ENCODE measurements around the gene LEMD2. TPM values are rescaled to one million over a fixed set of nuclear protein-coding genes. Genes with fewer than 3 reads are reported as not detected.

The LEMD2 gene
- total RNA-seq, 1 donor: 59.2 TPM

DNA sequence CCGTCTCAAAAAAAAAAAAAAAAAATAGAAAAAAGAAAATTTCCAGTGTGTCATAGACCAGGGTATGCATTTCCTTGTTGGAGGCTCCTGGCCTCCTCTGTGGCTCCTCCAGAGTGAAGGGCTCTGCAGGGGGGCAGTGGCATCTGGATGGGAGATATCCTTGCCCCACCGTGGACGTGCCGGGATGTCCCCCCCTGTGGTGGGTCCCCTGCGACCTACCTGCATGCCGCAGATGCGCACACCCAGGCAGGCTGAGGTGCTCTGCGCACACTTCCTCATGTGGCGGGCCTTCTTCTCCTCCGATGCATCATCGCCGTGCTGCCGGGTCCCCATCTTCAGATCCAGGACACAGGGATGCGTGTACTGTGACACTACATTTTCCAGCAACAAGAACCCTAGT lies 63.7 kb downstream of the LEMD2 start:
- DNase-seq (ENCODE audit: low read depth): no peak
- TF ChIP-seq CTCF (IDR thresholded peaks at IDR 0.05; ENCODE audit: insufficient read depth, low read depth, low read length): no peak
- no peak overlapping the region for H3K4me3 ChIP-seq (ENCODE audit: low read depth, low read length)

- TF ChIP-seq CTCF (IDR thresholded peaks at IDR 0.05; ENCODE audit: insufficient read depth, low read depth, low read length): no peak
- no peak for DNase-seq (ENCODE audit: low read depth)
These were observed 64.6 kb downstream of the LEMD2 start for GRCh38 chr6:33724102-33725023.

DNA sequence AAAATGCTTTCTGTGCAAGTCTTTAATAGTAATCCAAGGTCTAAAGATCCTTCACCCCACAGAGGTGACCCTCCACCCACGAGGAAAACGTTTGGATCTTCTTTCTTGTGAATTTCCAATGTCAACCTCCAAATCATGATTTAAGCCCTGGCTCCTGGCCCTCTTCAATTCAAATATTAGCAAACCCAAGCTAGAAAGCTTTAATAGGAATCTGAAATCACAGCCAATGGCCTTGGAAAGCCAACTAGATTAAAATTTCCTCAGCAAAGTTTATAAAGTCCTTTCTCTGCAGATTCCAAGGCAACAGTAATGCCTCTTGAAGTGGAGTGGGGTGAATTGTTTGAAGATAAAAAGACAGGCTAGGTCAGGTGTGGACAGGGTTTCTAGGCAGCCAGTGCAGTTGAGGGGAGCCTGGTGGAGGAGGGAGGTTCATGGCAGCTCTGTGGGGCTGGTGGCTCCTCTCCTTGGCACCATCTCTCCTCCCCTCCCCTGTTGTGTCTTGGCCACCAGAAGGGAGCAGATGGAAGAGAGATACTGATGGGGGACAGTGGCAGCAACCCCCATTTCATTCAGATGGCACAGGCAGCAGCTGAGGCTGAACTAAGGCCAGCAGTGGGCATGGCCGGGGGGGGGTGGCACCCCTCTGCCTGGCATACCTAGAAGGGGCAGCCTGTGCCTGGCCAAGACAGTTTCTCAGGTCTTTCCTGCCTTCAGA lies 65.4 kb downstream of the LEMD2 start:
- TF ChIP-seq CTCF (IDR thresholded peaks at IDR 0.05; ENCODE audit: insufficient read depth, low read depth, low read length): no peak
- DNase-seq (ENCODE audit: low read depth): no peak
- H3K4me3 ChIP-seq (ENCODE audit: low read depth, low read length): no peak overlapping the region

More at GRCh38 chr6:33724102-33725023, 64.6 kb downstream of the LEMD2 start:
- no peak overlapping the region for H3K4me3 ChIP-seq (ENCODE audit: low read depth, low read length)

DNA sequence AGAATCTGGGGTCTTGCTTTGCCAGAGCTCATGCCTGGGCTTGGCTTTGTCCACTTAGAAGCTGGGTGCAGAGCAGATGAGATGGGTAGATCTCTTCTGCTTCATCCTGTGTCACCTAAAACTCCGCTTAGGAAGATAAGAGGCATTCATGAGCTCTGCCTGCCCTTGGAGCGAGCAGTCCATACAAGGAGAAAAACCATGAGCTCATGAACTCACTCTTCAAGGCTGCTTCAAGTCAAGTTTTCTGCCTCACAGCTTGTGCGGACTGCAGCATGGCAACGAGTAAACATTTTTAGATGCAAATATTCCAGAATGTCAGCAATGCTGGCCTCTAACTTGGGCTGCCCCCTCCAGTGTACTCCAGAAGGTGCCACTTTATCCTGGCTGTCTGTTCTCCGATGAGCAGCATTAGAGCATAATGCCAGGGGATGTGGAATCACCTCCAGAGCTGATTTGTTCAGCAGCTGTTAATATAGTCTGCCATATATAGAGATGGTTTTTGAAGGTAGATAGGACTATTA lies 66.8 kb downstream of the LEMD2 start:
- TF ChIP-seq CTCF (IDR thresholded peaks at IDR 0.05; ENCODE audit: insufficient read depth, low read depth, low read length): no peak
- H3K4me3 ChIP-seq (ENCODE audit: low read depth, low read length): no peak overlapping the region
- DNase-seq (ENCODE audit: low read depth): no peak

DNA sequence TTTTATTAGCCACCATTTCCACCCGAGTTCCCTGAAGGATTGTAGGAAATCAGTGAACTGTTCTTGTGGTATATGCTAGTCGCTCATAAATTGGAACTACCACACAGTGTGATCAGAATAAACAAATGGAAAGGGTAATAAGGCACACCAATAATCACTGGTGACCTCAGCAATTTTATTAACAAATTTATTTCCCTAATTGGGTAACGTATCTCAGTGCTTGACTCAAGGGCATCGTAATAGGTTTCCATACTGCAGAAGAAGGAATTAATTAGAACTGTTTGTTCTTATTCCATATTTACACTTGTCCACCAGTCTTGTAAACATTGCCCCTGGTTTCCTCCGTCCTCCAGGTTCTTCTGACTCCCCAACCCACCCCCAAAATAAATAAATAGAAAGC lies 67.4 kb downstream of the LEMD2 start:
- no peak overlapping the region for H3K4me3 ChIP-seq (ENCODE audit: low read depth, low read length)
- no peak for TF ChIP-seq CTCF (IDR thresholded peaks at IDR 0.05; ENCODE audit: insufficient read depth, low read depth, low read length)
- no peak for DNase-seq (ENCODE audit: low read depth)

Other genes starting within 250 kb of the LEMD2 start
- 20.0 and 30.7 TPM in 2 replicates for gene BAK1, start 208.9 kb downstream of the LEMD2 start, total RNA-seq
- 15.1 and 20.6 TPM in 2 replicates for gene ITPR3, start 167.8 kb downstream of the LEMD2 start, total RNA-seq
- gene UQCC2, start 77.4 kb downstream of the LEMD2 start, total RNA-seq: 23.8 and 24.6 TPM in 2 replicates
- 2.6 and 6.0 TPM in 2 replicates for gene IP6K3, start 42.2 kb downstream of the LEMD2 start, total RNA-seq
- gene MLN, start 14.9 kb upstream of the LEMD2 start, total RNA-seq: not detected in 2 replicates